Astrocyte (in vitro differentiated cells and primary cell): Measurements from ENCODE around the gene SCN10A. TPM values are rescaled to one million over a fixed set of nuclear protein-coding genes. Genes with fewer than 3 reads are reported as not detected.
A peak's percentile ranks its signal among the peaks of the same experiment; 100 is the strongest.

Experiments used
- DNase-seq: peaks from one replicate; pipeline ENCODE4 v3.0.0-alpha.2; 2010; ENCODE audit warnings: low read depth
- FAIRE-seq: peaks from 2 replicates; lab custom pipeline; 2011; peaks lifted over from hg19 to GRCh38; lab: Jason Lieb, UNC
- H2AFZ ChIP-seq: 2 replicates; pipeline ENCODE4 v1.6.0; 2012; ENCODE audit warnings: low read depth, low read length, inconsistent platforms
- H3K27ac ChIP-seq: 2 replicates; pipeline ENCODE4 v1.5.1; 2011; ENCODE audit warnings: low read depth, low read length, inconsistent platforms
- H3K27me3 ChIP-seq: 2 replicates; pipeline ENCODE4 v1.6.0; 2011; ENCODE audit warnings: low read length, inconsistent platforms; ENCODE audit not compliant: insufficient read depth
- H3K36me3 ChIP-seq: 2 replicates; pipeline ENCODE4 v1.5.1; 2011; ENCODE audit warnings: low read length, inconsistent platforms; ENCODE audit not compliant: insufficient read depth
- H3K4me1 ChIP-seq: 2 replicates; pipeline ENCODE4 v1.5.1; 2011; ENCODE audit warnings: low read length, inconsistent platforms; ENCODE audit not compliant: insufficient read depth
- H3K4me2 ChIP-seq: 2 replicates; pipeline ENCODE4 v1.6.0; 2012; ENCODE audit warnings: low read length, inconsistent platforms
- H3K4me3 ChIP-seq: 2 replicates; pipeline ENCODE4 v1.5.1; 2011; ENCODE audit warnings: low read depth, mild to moderate bottlenecking, low read length, inconsistent platforms; ENCODE audit not compliant: insufficient read depth
- H3K79me2 ChIP-seq: 2 replicates; pipeline ENCODE4 v1.6.0; 2012; ENCODE audit warnings: mild to moderate bottlenecking, low read length, inconsistent platforms; ENCODE audit not compliant: insufficient read depth
- H3K9ac ChIP-seq: 2 replicates; pipeline ENCODE4 v1.6.0; 2012; ENCODE audit warnings: mild to moderate bottlenecking, low read length, inconsistent platforms
- H3K9me3 ChIP-seq: 2 replicates; pipeline ENCODE4 v1.5.1; 2012; ENCODE audit warnings: low read depth, mild to moderate bottlenecking, low read length, inconsistent platforms; ENCODE audit not compliant: insufficient read depth
- H4K20me1 ChIP-seq: 2 replicates; pipeline ENCODE4 v1.6.0; 2012; ENCODE audit warnings: low read length, inconsistent platforms; ENCODE audit not compliant: insufficient read depth
- H3K27ac Mint-ChIP-seq: one replicate; pipeline ENCODE4 v1.8.0; 2021; ENCODE audit warnings: mild to moderate bottlenecking, mixed read lengths; ENCODE audit not compliant: unreplicated experiment
- H3K27me3 Mint-ChIP-seq: one replicate; pipeline ENCODE4 v1.8.0; 2021; ENCODE audit warnings: low read depth, mixed read lengths; ENCODE audit not compliant: unreplicated experiment
- H3K36me3 Mint-ChIP-seq: one replicate; pipeline ENCODE4 v1.8.0; 2021; ENCODE audit warnings: low read depth, mixed read lengths; ENCODE audit not compliant: unreplicated experiment
- H3K4me1 Mint-ChIP-seq: one replicate; pipeline ENCODE4 v1.8.0; 2021; ENCODE audit warnings: low read depth, mixed read lengths; ENCODE audit not compliant: unreplicated experiment
- H3K4me3 Mint-ChIP-seq: one replicate; pipeline ENCODE4 v1.8.0; 2021; ENCODE audit warnings: mild to moderate bottlenecking, moderate library complexity, mixed read lengths; ENCODE audit not compliant: unreplicated experiment
- H3K9me3 Mint-ChIP-seq: one replicate; pipeline ENCODE4 v1.8.0; 2021; ENCODE audit warnings: mild to moderate bottlenecking, mixed read lengths; ENCODE audit not compliant: unreplicated experiment
- CTCF ChIP-seq: IDR thresholded peaks from 2 replicates; pipeline ENCODE4 v1.5.1; 2011; ENCODE audit warnings: low read depth, mild to moderate bottlenecking, inconsistent platforms, low read length, moderate library complexity; ENCODE audit not compliant: insufficient read depth
- EZH2 ChIP-seq: IDR thresholded peaks from 2 replicates; pipeline ENCODE4 v1.6.1; 2012; ENCODE audit warnings: mild to moderate bottlenecking, low read length, inconsistent platforms; ENCODE audit not compliant: insufficient read depth
- total RNA-seq: library from RNA; stranded (reverse); gene quantifications from 2 replicates; pipeline ENCODE4 v1.2.1, GENCODE V29; 2021

The SCN10A gene
- total RNA-seq, 1 donor from 2014 or later, result not detected

GRCh38 chr3:38655708-38656300, 160.2 kb downstream of the SCN10A start:
- no peak overlapping the region for H3K4me3 Mint-ChIP-seq
- Histone ChIP-seq H3K36me3 (no peaks in the 10 kb centered on the region), H3K4me1 (no peaks in the 10 kb centered on the region), H3K27ac (no peak overlapping the region), H3K4me2 (no peak overlapping the region), H4K20me1 (no peaks in the 10 kb centered on the region), H3K4me3 (no peak overlapping the region), H3K9ac (no peak overlapping the region), H3K79me2 (no peaks in the 10 kb centered on the region), H3K27me3 (peaks cover 49% of the 10 kb centered on the region), H3K9me3 (peaks cover 4% of the 10 kb centered on the region), H2AFZ (no peak overlapping the region)
- H3K4me1 Mint-ChIP-seq, result peaks cover 2% of the 10 kb centered on the region
- peaks cover 5% of the 10 kb centered on the region for H3K9me3 Mint-ChIP-seq
- peak; percentile 45 for TF ChIP-seq CTCF
- TF ChIP-seq EZH2, result no peak
- DNase-seq, result peak; percentile 14
- H3K27ac Mint-ChIP-seq, result no peak overlapping the region
- peaks cover 52% of the 10 kb centered on the region for H3K27me3 Mint-ChIP-seq
- no peaks in the 10 kb centered on the region for H3K36me3 Mint-ChIP-seq
- no peak for FAIRE-seq

- Histone ChIP-seq H3K27ac (no peak overlapping the region), H3K36me3 (no peaks in the 10 kb centered on the region), H4K20me1 (no peaks in the 10 kb centered on the region), H3K4me3 (no peak overlapping the region), H3K4me2 (no peak overlapping the region), H2AFZ (no peak overlapping the region), H3K79me2 (no peaks in the 10 kb centered on the region), H3K27me3 (peaks cover 52% of the 10 kb centered on the region), H3K4me1 (no peaks in the 10 kb centered on the region), H3K9me3 (peaks cover 4% of the 10 kb centered on the region), H3K9ac (no peak overlapping the region)
- peaks cover 5% of the 10 kb centered on the region for H3K9me3 Mint-ChIP-seq
- FAIRE-seq (no peak), DNase-seq (no peak)
- H3K27me3 Mint-ChIP-seq, result peaks cover 50% of the 10 kb centered on the region
- no peak overlapping the region for H3K27ac Mint-ChIP-seq
- TF ChIP-seq CTCF (no peak), EZH2 (no peak)
- peaks cover 2% of the 10 kb centered on the region for H3K4me1 Mint-ChIP-seq
- H3K36me3 Mint-ChIP-seq, result no peaks in the 10 kb centered on the region
- no peak overlapping the region for H3K4me3 Mint-ChIP-seq
Measured at GRCh38 chr3:38653685-38654537, 162.1 kb downstream of the SCN10A start.

- Mint-ChIP-seq H3K27me3 (peaks cover 43% of the 10 kb centered on the region), H3K27ac (no peak overlapping the region), H3K4me3 (no peak overlapping the region), H3K9me3 (peaks cover 5% of the 10 kb centered on the region), H3K4me1 (peaks cover under 1% of the 10 kb centered on the region), H3K36me3 (no peaks in the 10 kb centered on the region)
- H3K9ac ChIP-seq, result no peak overlapping the region
- DNase-seq (no peak), FAIRE-seq (no peak)
- H2AFZ ChIP-seq, result no peak overlapping the region
- H3K27ac ChIP-seq, result no peak overlapping the region
- H3K4me1 ChIP-seq, result no peaks in the 10 kb centered on the region
- H3K9me3 ChIP-seq, result peaks cover 4% of the 10 kb centered on the region
- H3K4me3 ChIP-seq, result no peak overlapping the region
- H4K20me1 ChIP-seq, result no peaks in the 10 kb centered on the region
- no peak for TF ChIP-seq CTCF
- no peak for TF ChIP-seq EZH2
- no peaks in the 10 kb centered on the region for H3K79me2 ChIP-seq
- H3K4me2 ChIP-seq, result no peak overlapping the region
- no peaks in the 10 kb centered on the region for H3K36me3 ChIP-seq
- H3K27me3 ChIP-seq, result peaks cover 55% of the 10 kb centered on the region
Measured at GRCh38 chr3:38652934-38653333, 163.1 kb downstream of the SCN10A start.
